ENCODE results near the gene SDR42E1. TPM values are rescaled to one million over a fixed set of nuclear protein-coding genes. Genes with fewer than 3 reads are reported as not detected.

SDR42E1 gene
- total RNA-seq, 1 experiment from 2014 or later, result 0.33 TPM

GRCh38 chr16:82050506-82050905, 39.2 kb upstream of the SDR42E1 start:
- TF ChIP-seq SIN3A (IDR thresholded peaks at IDR 0.05; ENCODE audit: borderline replicate concordance, insufficient read depth, low read depth, low read length), result no peak
- TF ChIP-seq POLR2AphosphoS5 (IDR thresholded peaks at IDR 0.05; ENCODE audit: low read depth, low read length), result no peak
- no peak for TF ChIP-seq REST (IDR thresholded peaks at IDR 0.05; ENCODE audit: insufficient read depth in 1 of 2, low read depth in 2 of 2, low read length in 1 of 2)
- no peak for TF ChIP-seq TCF7L2 (IDR thresholded peaks at IDR 0.05; ENCODE audit: low read depth, low read length)
- TF ChIP-seq CTCF (IDR thresholded peaks at IDR 0.05), result no peak
- Histone ChIP-seq H3K4me1 (ENCODE audit: control insufficient read depth, insufficient read depth, low read length) (no peaks in the 10 kb centered on the region), H3K9me3 (ENCODE audit: control insufficient read depth, insufficient read depth, low read depth, low read length) (no peaks in the 10 kb centered on the region), H3K27me3 (ENCODE audit: control insufficient read depth, insufficient read depth, low read length) (peaks cover 2% of the 10 kb centered on the region; the same call in 1 of the 2 replicates), H3K27ac (ENCODE audit: low read length) (no peak overlapping the region), H3K4me3 (ENCODE audit: low read depth in 2 of 2, low read length in 2 of 2) (no peak overlapping the region), H3K36me3 (ENCODE audit: control insufficient read depth, insufficient read depth, low read length) (no peaks in the 10 kb centered on the region)
- DNase-seq (ENCODE audit: low read depth, low spot score) (no peak), ATAC-seq (no peak)
- CTCF ChIA-PET, result no interaction called here
- no TSS peak for BruUV-seq (replicated peaks)
- intact Hi-C loops (cut with micrococcal nuclease; ENCODE audit: unreplicated experiment), result no loop called here
- POLR2A ChIA-PET, result no interaction called here
- in situ Hi-C loops (cut with HindIII; ENCODE audit: low pct_unique_long_range_greater_than_20kb, low sequenced_read_pairs), result no loop called here

- in situ Hi-C loops (cut with HindIII; ENCODE audit: low pct_unique_long_range_greater_than_20kb, low sequenced_read_pairs), result no loop called here
- POLR2A ChIA-PET, result no interaction called here
These were observed 38.2 kb upstream of the SDR42E1 start for GRCh38 chr16:82049484-82049883.

More at GRCh38 chr16:82049484-82049883, 38.2 kb upstream of the SDR42E1 start:
- intact Hi-C loops (cut with micrococcal nuclease; ENCODE audit: unreplicated experiment), result no loop called here
- TF ChIP-seq POLR2AphosphoS5 (IDR thresholded peaks at IDR 0.05; ENCODE audit: low read depth, low read length), result no peak
- TF ChIP-seq SIN3A (IDR thresholded peaks at IDR 0.05; ENCODE audit: borderline replicate concordance, insufficient read depth, low read depth, low read length), result no peak
- no peak for TF ChIP-seq TCF7L2 (IDR thresholded peaks at IDR 0.05; ENCODE audit: low read depth, low read length)
- no peak for TF ChIP-seq CTCF (IDR thresholded peaks at IDR 0.05)
- TF ChIP-seq REST (IDR thresholded peaks at IDR 0.05; ENCODE audit: insufficient read depth in 1 of 2, low read depth in 2 of 2, low read length in 1 of 2), result no peak
- Histone ChIP-seq H3K9me3 (ENCODE audit: control insufficient read depth, insufficient read depth, low read depth, low read length) (no peaks in the 10 kb centered on the region), H3K27ac (ENCODE audit: low read length) (no peak overlapping the region), H3K36me3 (ENCODE audit: control insufficient read depth, insufficient read depth, low read length) (no peaks in the 10 kb centered on the region), H3K4me1 (ENCODE audit: control insufficient read depth, insufficient read depth, low read length) (no peaks in the 10 kb centered on the region), H3K27me3 (ENCODE audit: control insufficient read depth, insufficient read depth, low read length) (peaks cover 2% of the 10 kb centered on the region; the same call in 1 of the 2 replicates), H3K4me3 (ENCODE audit: low read depth in 2 of 2, low read length in 2 of 2) (no peak overlapping the region)
- no TSS peak for BruUV-seq (replicated peaks)
- DNase-seq (ENCODE audit: low read depth, low spot score) (no peak), ATAC-seq (no peak)
- CTCF ChIA-PET, result no interaction called here

Data from Panc1 (cell line).